MM.1S (cell line): Measurements from ENCODE around the gene SOBP.

Experiments used
- DNase-seq: peaks from one replicate; pipeline ENCODE4 v3.0.0-alpha.2; 2015
- H2AFZ ChIP-seq: fragments of 300-600 bp; sonication (generic); 2 replicates; pipeline ENCODE4 v1.6.0; 2016; ENCODE audit warnings: antibody characterized with exemption, low read length
- H3F3A ChIP-seq: fragments of 300-600 bp; sonication (generic); 2 replicates; pipeline ENCODE4 v1.6.1; 2016; ENCODE audit warnings: mild to moderate bottlenecking, antibody characterized with exemption, low read length, moderate library complexity, mixed read lengths; ENCODE audit not compliant: insufficient read depth
- H3K27ac ChIP-seq: fragments of 300-600 bp; sonication (generic); 2 replicates; pipeline ENCODE4 v1.5.1; 2016; ENCODE audit warnings: mild to moderate bottlenecking, low read length
- H3K27me3 ChIP-seq: fragments of 300-600 bp; sonication (generic); replicated peaks from 2 replicates; pipeline ENCODE4 v1.6.0; 2016; ENCODE audit warnings: low read length; ENCODE audit not compliant: insufficient read depth
- H3K36me3 ChIP-seq: fragments of 300-600 bp; sonication (generic); replicated peaks from 2 replicates; pipeline ENCODE4 v1.6.1; 2016; ENCODE audit warnings: mild to moderate bottlenecking, low read length, mixed read lengths; ENCODE audit not compliant: insufficient read depth
- H3K4me1 ChIP-seq: fragments of 300-600 bp; sonication (generic); 2 replicates; pipeline ENCODE4 v1.6.1; 2016; ENCODE audit warnings: low read length, mixed read lengths
- H3K4me2 ChIP-seq: fragments of 300-600 bp; sonication (generic); 2 replicates; pipeline ENCODE4 v1.6.0; 2016; ENCODE audit warnings: low read depth, low read length
- H3K4me3 ChIP-seq: fragments of 300-600 bp; sonication (generic); 2 replicates; pipeline ENCODE4 v1.5.1; 2016; ENCODE audit warnings: low read length, mixed read lengths
- H3K79me2 ChIP-seq: fragments of 300-600 bp; sonication (generic); 2 replicates; pipeline ENCODE4 v1.6.1; 2016; ENCODE audit warnings: mixed run types, low read length, mixed read lengths
- H3K9ac ChIP-seq: fragments of 300-600 bp; sonication (generic); 2 replicates; pipeline ENCODE4 v1.6.1; 2016; ENCODE audit warnings: low read length, mixed read lengths
- H3K9me2 ChIP-seq: fragments of 300-600 bp; sonication (generic); replicated peaks from 2 replicates; pipeline ENCODE4 v1.6.1; 2016; ENCODE audit warnings: mild to moderate bottlenecking, low read length, mixed read lengths; ENCODE audit not compliant: insufficient read depth
- H3K9me3 ChIP-seq: fragments of 300-600 bp; sonication (generic); replicated peaks from 2 replicates; pipeline ENCODE4 v1.6.1; 2016; ENCODE audit warnings: mild to moderate bottlenecking, low read length, mixed read lengths; ENCODE audit not compliant: insufficient read depth
- H4K20me1 ChIP-seq: fragments of 300-600 bp; sonication (generic); 2 replicates; pipeline ENCODE4 v1.6.1; 2016; ENCODE audit warnings: mild to moderate bottlenecking, low read length, moderate library complexity, mixed read lengths; ENCODE audit not compliant: insufficient read depth
- CTCF ChIP-seq: fragments of 300-600 bp; sonication (generic); IDR thresholded peaks from 2 replicates; pipeline ENCODE4 v1.5.1; 2016; ENCODE audit warnings: antibody characterized with exemption, low read length, mixed read lengths
- EZH2 ChIP-seq: fragments of 300-600 bp; sonication (generic); optimal IDR thresholded peaks from 2 replicates; pipeline ENCODE3; 2017; ENCODE audit warnings: low read depth, mild to moderate bottlenecking, antibody characterized with exemption, low read length, mixed read lengths
- EZH2phosphoT487 ChIP-seq: fragments of 300-600 bp; sonication (generic); IDR thresholded peaks from 2 replicates; pipeline ENCODE4 v1.6.1; 2018; ENCODE audit warnings: antibody characterized with exemption, low read length

Gene SOBP

DNA sequence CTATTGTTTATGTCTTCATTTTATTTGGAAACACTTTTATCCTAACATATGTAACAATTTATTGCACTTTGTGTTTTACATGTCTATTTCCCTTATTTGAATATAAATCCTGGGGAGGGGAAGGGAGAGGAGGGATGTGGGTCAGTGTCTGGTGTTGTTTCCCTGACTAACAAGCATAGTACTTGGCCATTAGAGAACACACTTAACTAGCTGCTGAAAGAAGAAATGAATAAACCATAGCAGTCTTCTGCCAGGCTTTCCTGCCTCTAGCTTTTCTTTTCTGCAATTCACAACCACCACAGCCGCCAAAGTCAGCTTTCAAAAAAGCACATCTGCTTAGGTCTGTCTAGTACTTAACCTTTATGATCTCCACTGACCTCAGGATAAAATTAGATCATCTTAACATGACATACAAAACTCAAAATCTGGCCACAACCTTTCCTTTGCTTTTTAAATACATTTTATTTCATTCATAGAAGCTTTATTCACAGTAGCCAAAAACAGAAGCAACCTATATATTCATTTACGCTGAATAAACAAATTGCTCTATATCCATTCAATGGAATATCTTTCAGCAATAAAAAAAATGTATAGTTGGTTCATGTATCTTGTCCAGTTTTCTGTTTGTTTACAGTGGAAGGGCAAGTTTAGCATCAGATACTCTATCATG lies 46.8 kb upstream of the SOBP start:
- H3K4me3 ChIP-seq = no peak overlapping the region
- no peak overlapping the region for H3K27ac ChIP-seq
- H3K27me3 ChIP-seq = no peaks in the 10 kb centered on the region
- no peaks in the 10 kb centered on the region for H3K4me1 ChIP-seq
- no peaks in the 10 kb centered on the region for H3K36me3 ChIP-seq
- no peaks in the 10 kb centered on the region for H3K9me3 ChIP-seq
- no peak for DNase-seq
- H3K9ac ChIP-seq = no peak overlapping the region
- no peak overlapping the region for H2AFZ ChIP-seq
- no peaks in the 10 kb centered on the region for H4K20me1 ChIP-seq
- H3F3A ChIP-seq = no peaks in the 10 kb centered on the region
- H3K79me2 ChIP-seq = no peaks in the 10 kb centered on the region
- H3K9me2 ChIP-seq = no peaks in the 10 kb centered on the region
- TF ChIP-seq CTCF = no peak
- TF ChIP-seq EZH2 = no peak
- TF ChIP-seq EZH2phosphoT487 = no peak
- H3K4me2 ChIP-seq = no peak overlapping the region

DNA sequence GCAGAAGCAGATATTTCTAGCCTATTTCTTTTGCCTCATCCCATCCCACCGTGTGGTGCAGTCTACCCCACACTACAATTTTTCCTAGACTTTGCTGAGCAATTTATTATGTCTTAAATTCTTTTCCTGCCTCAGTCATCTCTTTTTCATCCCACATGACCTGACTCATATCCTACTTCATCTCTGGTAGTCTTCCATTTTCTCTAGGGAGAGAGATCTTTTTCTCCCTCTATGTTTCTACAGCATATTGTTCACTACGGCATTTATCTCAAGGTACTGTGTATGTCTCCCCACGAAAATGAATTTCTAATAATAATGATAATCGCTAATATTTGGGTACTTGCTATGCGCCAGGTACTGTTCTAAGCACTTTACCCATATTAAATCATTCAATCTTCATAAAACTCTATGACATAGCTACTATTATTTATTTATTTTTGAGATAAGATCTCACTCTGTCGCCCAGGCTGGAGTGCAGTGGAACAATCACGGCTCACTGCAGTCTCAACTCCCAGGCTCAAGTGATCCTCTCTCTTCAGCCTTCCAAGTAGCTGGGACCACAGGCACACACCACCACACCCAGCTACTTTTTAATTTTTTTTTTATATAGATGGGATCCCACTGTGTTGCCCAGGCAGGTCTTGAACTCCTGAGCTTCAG lies 46.2 kb upstream of the SOBP start:
- no peak overlapping the region for H3K4me2 ChIP-seq
- no peaks in the 10 kb centered on the region for H3K27me3 ChIP-seq
- no peaks in the 10 kb centered on the region for H3K36me3 ChIP-seq
- H2AFZ ChIP-seq = no peak overlapping the region
- no peaks in the 10 kb centered on the region for H3K4me1 ChIP-seq
- H3K27ac ChIP-seq = no peak overlapping the region
- H3K79me2 ChIP-seq = no peaks in the 10 kb centered on the region
- H3K9me3 ChIP-seq = no peaks in the 10 kb centered on the region
- no peak for DNase-seq
- H3K9ac ChIP-seq = no peak overlapping the region
- H3K9me2 ChIP-seq = no peaks in the 10 kb centered on the region
- no peaks in the 10 kb centered on the region for H3F3A ChIP-seq
- H3K4me3 ChIP-seq = no peak overlapping the region
- no peak for TF ChIP-seq EZH2phosphoT487
- no peak for TF ChIP-seq CTCF
- no peak for TF ChIP-seq EZH2
- H4K20me1 ChIP-seq = no peaks in the 10 kb centered on the region

DNA sequence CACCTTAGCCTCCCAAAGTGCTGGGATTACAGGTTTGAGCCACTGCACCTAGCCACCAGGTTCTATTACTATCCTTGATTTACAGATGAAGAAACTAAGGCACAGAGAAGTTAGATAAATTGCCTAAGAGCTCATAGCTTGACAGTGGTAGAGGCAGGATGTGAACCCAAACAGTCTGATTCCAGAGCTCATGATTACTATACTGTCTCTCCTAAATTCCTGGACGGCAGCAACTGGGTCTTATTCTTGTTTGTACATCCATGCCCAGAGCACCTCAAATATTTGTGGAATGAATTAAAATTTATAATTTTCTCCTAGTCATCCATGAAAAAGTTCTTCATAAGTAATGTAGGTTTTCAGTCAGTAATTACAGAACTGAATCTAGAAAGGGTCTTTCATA lies 45.6 kb upstream of the SOBP start:
- no peak for DNase-seq
- TF ChIP-seq CTCF (no peak), EZH2phosphoT487 (no peak), EZH2 (no peak)
- Histone ChIP-seq H3K27me3 (no peaks in the 10 kb centered on the region), H2AFZ (no peak overlapping the region), H3K4me3 (no peak overlapping the region), H3K27ac (no peak overlapping the region), H3K9ac (no peak overlapping the region), H3K9me2 (no peaks in the 10 kb centered on the region), H3K4me2 (no peak overlapping the region), H3K4me1 (no peaks in the 10 kb centered on the region), H3K9me3 (no peaks in the 10 kb centered on the region), H3K36me3 (no peaks in the 10 kb centered on the region), H4K20me1 (no peaks in the 10 kb centered on the region), H3K79me2 (no peaks in the 10 kb centered on the region), H3F3A (no peaks in the 10 kb centered on the region)
